MM.1S (cell line): ENCODE measurements around the gene SMAD4.

ENCODE experiments used
- DNase-seq: peaks from one replicate; pipeline ENCODE4 v3.0.0-alpha.2; 2015
- H2AFZ ChIP-seq: fragments of 300-600 bp; sonication (generic); 2 replicates; pipeline ENCODE4 v1.6.0; 2016; ENCODE audit warnings: antibody characterized with exemption, low read length
- H3F3A ChIP-seq: fragments of 300-600 bp; sonication (generic); 2 replicates; pipeline ENCODE4 v1.6.1; 2016; ENCODE audit warnings: mild to moderate bottlenecking, antibody characterized with exemption, low read length, moderate library complexity, mixed read lengths; ENCODE audit not compliant: insufficient read depth
- H3K27ac ChIP-seq: fragments of 300-600 bp; sonication (generic); 2 replicates; pipeline ENCODE4 v1.5.1; 2016; ENCODE audit warnings: mild to moderate bottlenecking, low read length
- H3K27me3 ChIP-seq: fragments of 300-600 bp; sonication (generic); replicated peaks from 2 replicates; pipeline ENCODE4 v1.6.0; 2016; ENCODE audit warnings: low read length; ENCODE audit not compliant: insufficient read depth
- H3K36me3 ChIP-seq: fragments of 300-600 bp; sonication (generic); replicated peaks from 2 replicates; pipeline ENCODE4 v1.6.1; 2016; ENCODE audit warnings: mild to moderate bottlenecking, low read length, mixed read lengths; ENCODE audit not compliant: insufficient read depth
- H3K4me1 ChIP-seq: fragments of 300-600 bp; sonication (generic); 2 replicates; pipeline ENCODE4 v1.6.1; 2016; ENCODE audit warnings: low read length, mixed read lengths
- H3K4me2 ChIP-seq: fragments of 300-600 bp; sonication (generic); 2 replicates; pipeline ENCODE4 v1.6.0; 2016; ENCODE audit warnings: low read depth, low read length
- H3K4me3 ChIP-seq: fragments of 300-600 bp; sonication (generic); 2 replicates; pipeline ENCODE4 v1.5.1; 2016; ENCODE audit warnings: low read length, mixed read lengths
- H3K79me2 ChIP-seq: fragments of 300-600 bp; sonication (generic); 2 replicates; pipeline ENCODE4 v1.6.1; 2016; ENCODE audit warnings: mixed run types, low read length, mixed read lengths
- H3K9ac ChIP-seq: fragments of 300-600 bp; sonication (generic); 2 replicates; pipeline ENCODE4 v1.6.1; 2016; ENCODE audit warnings: low read length, mixed read lengths
- H3K9me2 ChIP-seq: fragments of 300-600 bp; sonication (generic); replicated peaks from 2 replicates; pipeline ENCODE4 v1.6.1; 2016; ENCODE audit warnings: mild to moderate bottlenecking, low read length, mixed read lengths; ENCODE audit not compliant: insufficient read depth
- H3K9me3 ChIP-seq: fragments of 300-600 bp; sonication (generic); replicated peaks from 2 replicates; pipeline ENCODE4 v1.6.1; 2016; ENCODE audit warnings: mild to moderate bottlenecking, low read length, mixed read lengths; ENCODE audit not compliant: insufficient read depth
- H4K20me1 ChIP-seq: fragments of 300-600 bp; sonication (generic); 2 replicates; pipeline ENCODE4 v1.6.1; 2016; ENCODE audit warnings: mild to moderate bottlenecking, low read length, moderate library complexity, mixed read lengths; ENCODE audit not compliant: insufficient read depth
- CTCF ChIP-seq: fragments of 300-600 bp; sonication (generic); IDR thresholded peaks from 2 replicates; pipeline ENCODE4 v1.5.1; 2016; ENCODE audit warnings: antibody characterized with exemption, low read length, mixed read lengths
- EZH2 ChIP-seq: fragments of 300-600 bp; sonication (generic); optimal IDR thresholded peaks from 2 replicates; pipeline ENCODE3; 2017; ENCODE audit warnings: low read depth, mild to moderate bottlenecking, antibody characterized with exemption, low read length, mixed read lengths
- EZH2phosphoT487 ChIP-seq: fragments of 300-600 bp; sonication (generic); IDR thresholded peaks from 2 replicates; pipeline ENCODE4 v1.6.1; 2018; ENCODE audit warnings: antibody characterized with exemption, low read length

Gene SMAD4

GRCh38 chr18:51100385-51101120 is 70.5 kb downstream of the SMAD4 start:
- H3K9me3 ChIP-seq, result no peaks in the 10 kb centered on the region
- H3K4me3 ChIP-seq, result no peak overlapping the region
- no peak overlapping the region for H3K4me2 ChIP-seq
- no peaks in the 10 kb centered on the region for H3K9me2 ChIP-seq
- TF ChIP-seq CTCF (no peak), EZH2 (no peak), EZH2phosphoT487 (no peak)
- no peak overlapping the region for H2AFZ ChIP-seq
- H3K27me3 ChIP-seq, result no peaks in the 10 kb centered on the region
- no peaks in the 10 kb centered on the region for H3K36me3 ChIP-seq
- H3F3A ChIP-seq, result no peaks in the 10 kb centered on the region; the same call in 1 of the 2 replicates
- H4K20me1 ChIP-seq, result no peaks in the 10 kb centered on the region
- no peak for DNase-seq
- H3K27ac ChIP-seq, result no peak overlapping the region
- H3K79me2 ChIP-seq, result no peaks in the 10 kb centered on the region
- H3K9ac ChIP-seq, result no peak overlapping the region
- peaks cover 18% of the 10 kb centered on the region for H3K4me1 ChIP-seq

GRCh38 chr18:51107082-51107481 is 77.1 kb downstream of the SMAD4 start:
- no peak overlapping the region for H3K9ac ChIP-seq
- peak overlapping the region; percentile 26; the same call in 1 of the 2 replicates for H3K4me3 ChIP-seq
- H2AFZ ChIP-seq, result peak overlapping the region; percentile 46
- H3K9me2 ChIP-seq, result no peaks in the 10 kb centered on the region
- TF ChIP-seq EZH2 (no peak), CTCF (no peak), EZH2phosphoT487 (no peak)
- no peaks in the 10 kb centered on the region for H4K20me1 ChIP-seq
- no peaks in the 10 kb centered on the region for H3K79me2 ChIP-seq
- H3K27ac ChIP-seq, result peak overlapping the region; percentile 66; the same call in 1 of the 2 replicates
- H3K4me2 ChIP-seq, result peak overlapping the region; percentile 67
- H3K27me3 ChIP-seq, result no peaks in the 10 kb centered on the region
- peaks cover 23% of the 10 kb centered on the region for H3K4me1 ChIP-seq
- no peaks in the 10 kb centered on the region for H3K9me3 ChIP-seq
- no peaks in the 10 kb centered on the region for H3K36me3 ChIP-seq
- H3F3A ChIP-seq, result peaks cover 10% of the 10 kb centered on the region
- peak; percentile 47 for DNase-seq

GRCh38 chr18:51107598-51108305 is 77.7 kb downstream of the SMAD4 start:
- no peaks in the 10 kb centered on the region for H4K20me1 ChIP-seq
- no peaks in the 10 kb centered on the region for H3K79me2 ChIP-seq
- peak overlapping the region; percentile 46; the same call in 1 of the 2 replicates for H2AFZ ChIP-seq
- peaks cover 10% of the 10 kb centered on the region for H3F3A ChIP-seq
- no peak overlapping the region for H3K9ac ChIP-seq
- no peak for DNase-seq
- H3K27ac ChIP-seq, result peak overlapping the region; percentile 66; the same call in 1 of the 2 replicates
- no peaks in the 10 kb centered on the region for H3K9me3 ChIP-seq
- H3K4me1 ChIP-seq, result peaks cover 23% of the 10 kb centered on the region
- no peaks in the 10 kb centered on the region for H3K27me3 ChIP-seq
- TF ChIP-seq EZH2 (no peak), EZH2phosphoT487 (no peak), CTCF (no peak)
- no peaks in the 10 kb centered on the region for H3K9me2 ChIP-seq
- H3K4me2 ChIP-seq, result no peak overlapping the region
- no peaks in the 10 kb centered on the region for H3K36me3 ChIP-seq
- H3K4me3 ChIP-seq, result no peak overlapping the region
